ENCODE results near the gene DZIP1.
A peak's percentile ranks its signal among the peaks of the same experiment; 100 is the strongest.
"Not testable (repeated sequence)": the region's sequence is repeated elsewhere in the genome, so short reads cannot be mapped to it uniquely, and the experiment has no call there.

Gene DZIP1, protein sequence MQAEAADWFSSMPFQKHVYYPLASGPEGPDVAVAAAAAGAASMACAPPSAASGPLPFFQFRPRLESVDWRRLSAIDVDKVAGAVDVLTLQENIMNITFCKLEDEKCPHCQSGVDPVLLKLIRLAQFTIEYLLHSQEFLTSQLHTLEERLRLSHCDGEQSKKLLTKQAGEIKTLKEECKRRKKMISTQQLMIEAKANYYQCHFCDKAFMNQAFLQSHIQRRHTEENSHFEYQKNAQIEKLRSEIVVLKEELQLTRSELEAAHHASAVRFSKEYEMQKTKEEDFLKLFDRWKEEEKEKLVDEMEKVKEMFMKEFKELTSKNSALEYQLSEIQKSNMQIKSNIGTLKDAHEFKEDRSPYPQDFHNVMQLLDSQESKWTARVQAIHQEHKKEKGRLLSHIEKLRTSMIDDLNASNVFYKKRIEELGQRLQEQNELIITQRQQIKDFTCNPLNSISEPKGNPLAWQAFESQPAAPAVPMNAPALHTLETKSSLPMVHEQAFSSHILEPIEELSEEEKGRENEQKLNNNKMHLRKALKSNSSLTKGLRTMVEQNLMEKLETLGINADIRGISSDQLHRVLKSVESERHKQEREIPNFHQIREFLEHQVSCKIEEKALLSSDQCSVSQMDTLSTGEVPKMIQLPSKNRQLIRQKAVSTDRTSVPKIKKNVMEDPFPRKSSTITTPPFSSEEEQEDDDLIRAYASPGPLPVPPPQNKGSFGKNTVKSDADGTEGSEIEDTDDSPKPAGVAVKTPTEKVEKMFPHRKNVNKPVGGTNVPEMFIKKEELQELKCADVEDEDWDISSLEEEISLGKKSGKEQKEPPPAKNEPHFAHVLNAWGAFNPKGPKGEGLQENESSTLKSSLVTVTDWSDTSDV

DNA sequence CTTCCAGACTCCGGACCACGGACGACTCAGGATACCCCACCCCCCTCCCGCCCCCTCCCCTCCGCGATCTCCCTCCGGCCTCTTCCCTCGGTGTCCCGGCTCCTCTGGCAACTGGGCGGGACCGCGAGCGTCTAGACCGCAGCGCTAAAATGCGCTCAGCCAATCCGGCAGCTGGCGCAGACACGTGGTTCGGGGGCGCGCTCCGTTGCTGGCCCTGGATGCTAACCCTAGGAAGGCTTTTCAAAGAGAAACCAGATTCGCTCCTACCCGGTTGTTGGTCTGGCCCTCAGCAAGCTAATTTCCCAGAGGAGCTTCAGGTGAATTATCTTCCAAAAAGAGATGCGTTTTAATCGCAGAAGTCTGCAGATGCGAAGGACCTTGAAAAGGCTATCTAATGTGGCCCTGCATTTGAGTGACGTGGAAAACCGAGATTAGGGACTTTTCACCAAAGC, at the start of gene DZIP1:
Gene DZIP1 (minus strand): TSS at position 106 of the 452 bp plus-strand sequence. CDS start 2,677 bp downstream, outside the sequence.
- CTCF ChIA-PET, result interaction anchor here (0.8 kb wide), 1 partner anchor 50 kb away, joined by 4 read pairs; no protein-coding TSS in a partner anchor
- peak within 1 kb of the TSS; percentile 91 for H3K27ac ChIP-seq
- POLR2A ChIA-PET (ENCODE audit: low non-redundant PET), result no interaction called here
- DNase-seq (ENCODE audit: low spot score), result peak; percentile 60
- TF ChIP-seq, protein P1, sequence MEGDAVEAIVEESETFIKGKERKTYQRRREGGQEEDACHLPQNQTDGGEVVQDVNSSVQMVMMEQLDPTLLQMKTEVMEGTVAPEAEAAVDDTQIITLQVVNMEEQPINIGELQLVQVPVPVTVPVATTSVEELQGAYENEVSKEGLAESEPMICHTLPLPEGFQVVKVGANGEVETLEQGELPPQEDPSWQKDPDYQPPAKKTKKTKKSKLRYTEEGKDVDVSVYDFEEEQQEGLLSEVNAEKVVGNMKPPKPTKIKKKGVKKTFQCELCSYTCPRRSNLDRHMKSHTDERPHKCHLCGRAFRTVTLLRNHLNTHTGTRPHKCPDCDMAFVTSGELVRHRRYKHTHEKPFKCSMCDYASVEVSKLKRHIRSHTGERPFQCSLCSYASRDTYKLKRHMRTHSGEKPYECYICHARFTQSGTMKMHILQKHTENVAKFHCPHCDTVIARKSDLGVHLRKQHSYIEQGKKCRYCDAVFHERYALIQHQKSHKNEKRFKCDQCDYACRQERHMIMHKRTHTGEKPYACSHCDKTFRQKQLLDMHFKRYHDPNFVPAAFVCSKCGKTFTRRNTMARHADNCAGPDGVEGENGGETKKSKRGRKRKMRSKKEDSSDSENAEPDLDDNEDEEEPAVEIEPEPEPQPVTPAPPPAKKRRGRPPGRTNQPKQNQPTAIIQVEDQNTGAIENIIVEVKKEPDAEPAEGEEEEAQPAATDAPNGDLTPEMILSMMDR (conservative IDR thresholded peaks at IDR 0.05; ENCODE audit: low read depth), result no peak

DNA sequence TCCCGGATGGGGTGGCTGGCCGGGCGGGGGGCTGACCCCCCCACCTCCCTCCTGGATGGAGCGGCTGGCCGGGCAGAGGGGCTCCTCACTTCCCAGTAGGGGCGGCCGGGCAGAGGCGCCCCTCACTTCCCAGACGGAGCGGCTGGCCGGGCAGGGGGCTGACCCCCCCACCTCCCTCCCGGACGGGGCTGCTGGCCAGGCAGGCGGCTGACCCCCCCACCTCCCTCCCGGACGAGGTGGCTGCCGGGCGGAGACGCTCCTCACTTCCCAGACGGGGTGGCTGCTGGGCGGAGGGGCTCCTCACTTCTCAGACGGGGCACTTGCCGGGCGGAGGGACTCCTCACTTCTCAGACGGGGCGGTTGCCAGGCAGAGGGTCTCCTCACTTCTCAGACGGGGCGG, 46.5 kb upstream of the DZIP1 start:
- CTCF ChIA-PET, result not testable (repeated sequence)

DNA sequence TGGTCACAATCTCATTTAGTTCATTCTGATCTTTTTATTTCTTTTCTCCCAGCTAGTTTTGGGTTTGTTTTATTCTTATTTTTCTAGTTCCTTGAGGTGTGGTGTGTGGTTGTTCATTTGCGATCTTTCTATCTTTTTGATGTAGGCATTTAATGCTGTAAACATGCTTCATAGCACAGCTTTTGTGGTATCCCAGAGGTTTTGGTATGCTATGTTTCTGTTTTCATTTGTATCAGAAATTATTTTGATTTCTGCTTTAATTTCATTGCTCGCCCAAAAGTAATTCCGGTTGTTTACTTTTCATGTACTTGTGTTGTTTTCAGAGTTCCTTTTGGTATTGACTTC, 45.0 kb upstream of the DZIP1 start:
- no peak for DNase-seq (ENCODE audit: low spot score)
- H3K27ac ChIP-seq, result no peak overlapping the region
- POLR2A ChIA-PET (ENCODE audit: low non-redundant PET), result no interaction called here
- CTCF ChIA-PET, result no interaction called here
- TF ChIP-seq, protein P1 (conservative IDR thresholded peaks at IDR 0.05; ENCODE audit: low read depth), result no peak

More for the DNA sequence above, 46.5 kb upstream of the DZIP1 start:
- DNase-seq (ENCODE audit: low spot score); H3K27ac ChIP-seq; POLR2A ChIA-PET (ENCODE audit: low non-redundant PET): not testable (repeated sequence)

DNA sequence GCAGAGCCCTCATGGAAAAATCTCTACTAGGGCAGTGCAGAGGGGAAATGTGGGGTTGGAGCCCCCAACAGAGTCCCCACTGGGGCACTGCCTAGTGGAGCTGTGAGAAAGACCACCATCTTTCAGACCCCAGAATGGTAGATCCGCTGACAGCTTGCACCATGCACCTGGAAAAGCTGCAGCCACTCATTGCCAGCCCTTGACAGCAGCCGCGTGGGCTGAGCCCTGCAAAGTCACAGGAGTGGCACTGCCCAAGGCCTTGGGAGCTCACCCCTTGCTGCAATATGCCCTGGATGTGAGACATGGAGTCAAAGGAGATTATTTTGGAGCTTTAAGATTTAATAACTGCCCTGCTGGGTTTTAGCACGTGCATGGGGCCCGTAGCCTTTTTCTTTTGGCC, 40.5 kb upstream of the DZIP1 start:
- POLR2A ChIA-PET (ENCODE audit: low non-redundant PET); DNase-seq (ENCODE audit: low spot score); H3K27ac ChIP-seq; CTCF ChIA-PET: not testable (repeated sequence)

DNA sequence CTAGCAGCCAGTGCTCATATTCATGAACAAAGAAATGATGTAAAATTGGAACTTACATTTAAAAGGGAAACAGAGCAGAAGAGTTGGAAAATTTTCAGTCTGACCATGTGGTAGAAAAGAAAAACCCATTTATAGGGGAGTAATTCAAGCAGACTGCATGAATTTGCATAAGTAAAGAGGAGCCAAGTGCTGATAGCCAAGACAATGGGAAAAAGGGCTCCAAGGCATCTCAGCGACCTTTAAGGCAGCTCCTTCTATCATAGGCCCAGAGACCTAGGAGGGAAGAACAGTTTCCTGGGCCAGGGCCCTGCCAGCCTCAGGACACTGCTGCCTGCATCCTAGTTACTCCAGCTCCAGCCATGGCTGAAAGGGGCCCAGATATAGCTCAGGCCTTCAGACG, 39.9 kb upstream of the DZIP1 start:
- H3K27ac ChIP-seq, result no peak overlapping the region
- POLR2A ChIA-PET (ENCODE audit: low non-redundant PET), result no interaction called here
- TF ChIP-seq, protein P1 (conservative IDR thresholded peaks at IDR 0.05; ENCODE audit: low read depth), result no peak
- CTCF ChIA-PET, result no interaction called here
- DNase-seq (ENCODE audit: low spot score), result no peak

DNA sequence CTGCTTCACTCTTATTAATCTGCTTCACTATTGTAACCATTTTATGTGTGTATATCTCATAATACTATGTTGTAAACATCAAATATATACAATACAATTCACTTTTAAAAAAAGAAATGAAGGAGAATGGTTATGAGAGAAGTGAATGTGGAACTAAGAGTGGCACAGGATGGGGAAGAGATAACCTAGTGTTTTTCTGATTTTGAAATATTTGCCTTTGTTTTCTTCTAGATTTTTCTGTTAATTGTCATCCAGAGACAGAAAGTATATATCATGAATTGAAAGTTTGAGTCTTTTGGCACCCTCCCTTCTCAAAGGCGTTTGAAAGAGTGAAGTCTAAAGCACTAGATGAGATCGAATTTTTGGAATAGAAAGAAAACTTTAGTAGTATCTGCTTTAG, 35.2 kb upstream of the DZIP1 start:
- TF ChIP-seq, protein P1 (conservative IDR thresholded peaks at IDR 0.05; ENCODE audit: low read depth), result no peak
- CTCF ChIA-PET, result interaction anchor here (0.6 kb wide), 1 partner anchor 133 kb away, joined by 4 read pairs; no protein-coding TSS in a partner anchor

DNA sequence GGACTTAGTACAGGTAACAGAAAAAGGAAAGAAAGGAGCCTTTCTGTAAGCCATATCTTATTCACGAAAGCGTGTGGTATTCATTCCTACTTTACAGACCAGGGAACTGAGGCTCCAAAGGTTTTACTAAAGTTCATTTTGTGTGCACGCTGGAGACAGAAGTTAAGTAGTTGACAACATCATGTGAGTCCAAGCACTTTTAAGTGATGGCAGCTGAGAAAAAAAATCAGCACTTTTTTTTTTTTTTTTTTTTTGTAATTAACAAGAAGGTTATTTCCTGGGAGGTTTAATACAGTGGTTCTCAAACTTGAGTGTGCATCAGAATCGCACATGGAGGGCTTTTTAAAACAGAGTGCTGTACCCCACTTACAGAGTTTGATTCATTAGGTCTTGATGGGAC, 34.5 kb upstream of the DZIP1 start:
- TF ChIP-seq, protein P1 (conservative IDR thresholded peaks at IDR 0.05; ENCODE audit: low read depth), result no peak
- DNase-seq (ENCODE audit: low spot score), result no peak
- POLR2A ChIA-PET (ENCODE audit: low non-redundant PET), result no interaction called here
- H3K27ac ChIP-seq, result no peak overlapping the region
- CTCF ChIA-PET, result interaction anchor here (0.6 kb wide), 1 partner anchor 155 kb away, joined by 5 read pairs; no protein-coding TSS in a partner anchor

More for the DNA sequence above, 35.2 kb upstream of the DZIP1 start:
- no peak overlapping the region for H3K27ac ChIP-seq
- POLR2A ChIA-PET (ENCODE audit: low non-redundant PET), result no interaction called here
- no peak for DNase-seq (ENCODE audit: low spot score)
